ENCODE results near the gene CACNB3. TPM values are rescaled to one million over a fixed set of nuclear protein-coding genes. Genes with fewer than 3 reads are reported as not detected.

The CACNB3 gene
- total RNA-seq, 1 donor from 2014 or later = 40.5 TPM

DNA sequence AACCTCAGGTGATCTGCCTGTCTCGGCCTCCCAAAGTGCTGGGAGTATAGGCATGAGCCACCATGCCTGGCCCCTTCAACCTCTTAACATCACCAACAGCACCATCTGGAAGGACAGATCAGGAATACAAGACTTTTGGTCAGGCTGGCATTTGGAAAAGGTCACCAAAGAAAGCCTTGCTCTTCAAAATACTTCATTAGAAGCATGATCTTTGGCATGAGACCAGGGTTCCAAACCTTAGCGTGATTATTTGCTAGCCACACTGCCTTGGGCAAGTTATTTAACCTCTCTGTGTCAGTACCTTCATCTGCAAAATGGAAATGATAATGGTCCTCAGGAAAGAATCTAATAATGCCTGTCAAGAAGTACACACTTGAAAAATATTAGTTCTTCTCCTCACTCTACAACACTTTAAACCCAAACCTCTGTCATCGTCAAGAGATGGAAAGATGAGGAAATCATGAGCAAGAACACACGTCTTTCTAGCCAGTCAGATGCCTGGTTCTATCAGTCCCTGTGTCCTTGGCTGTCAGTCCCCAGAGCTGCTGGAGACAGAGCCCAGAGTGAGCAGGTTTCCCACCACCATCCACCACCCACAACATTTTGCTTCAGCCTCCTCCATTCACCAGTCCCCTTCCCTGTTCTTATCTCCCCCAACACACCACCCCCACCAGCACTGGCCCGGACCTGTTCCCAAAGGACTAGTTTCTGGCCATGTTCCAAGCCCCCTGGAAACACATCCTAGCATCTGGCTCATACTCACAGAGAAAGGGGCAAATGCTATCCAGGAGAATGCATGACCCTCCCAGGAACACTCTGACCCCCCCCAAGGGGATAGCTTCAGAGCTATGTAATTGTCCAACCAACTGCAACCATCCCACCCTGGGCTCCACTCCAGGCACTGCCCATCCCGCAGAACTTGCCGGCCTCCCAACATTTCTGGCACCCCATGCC, 31.4 kb upstream of the CACNB3 start:
- Histone ChIP-seq H2AFZ (ENCODE audit: low read depth, low read length) (no peak overlapping the region), H3K27ac (ENCODE audit: low read depth, low read length) (no peak overlapping the region), H3K9ac (ENCODE audit: low read length) (peak overlapping the region; percentile 86), H3K36me3 (ENCODE audit: insufficient read depth, low read length) (no peaks in the 10 kb centered on the region), H3K79me2 (ENCODE audit: insufficient read depth, low read length) (peaks cover 62% of the 10 kb centered on the region), H4K20me1 (ENCODE audit: insufficient read depth, low read length) (peaks cover 42% of the 10 kb centered on the region), H3K4me3 (ENCODE audit: insufficient read depth, low read depth, low read length) (peak overlapping the region; percentile 69), H3K4me1 (ENCODE audit: insufficient read depth, low read length) (peaks cover 13% of the 10 kb centered on the region), H3K27me3 (ENCODE audit: insufficient read depth, low read length) (no peaks in the 10 kb centered on the region), H3K4me2 (ENCODE audit: low read length) (peak overlapping the region; percentile 91), H3K9me3 (ENCODE audit: insufficient read depth, low read depth, low read length) (no peaks in the 10 kb centered on the region)
- peak overlapping the region; percentile 94 for H3K4me3 Mint-ChIP-seq (ENCODE audit: unreplicated experiment)
- no peaks in the 10 kb centered on the region for H3K27me3 Mint-ChIP-seq (ENCODE audit: low read depth, unreplicated experiment)
- TF ChIP-seq EZH2 (IDR thresholded peaks at IDR 0.05; ENCODE audit: insufficient read depth, low read length) = no peak
- TF ChIP-seq, protein P1, sequence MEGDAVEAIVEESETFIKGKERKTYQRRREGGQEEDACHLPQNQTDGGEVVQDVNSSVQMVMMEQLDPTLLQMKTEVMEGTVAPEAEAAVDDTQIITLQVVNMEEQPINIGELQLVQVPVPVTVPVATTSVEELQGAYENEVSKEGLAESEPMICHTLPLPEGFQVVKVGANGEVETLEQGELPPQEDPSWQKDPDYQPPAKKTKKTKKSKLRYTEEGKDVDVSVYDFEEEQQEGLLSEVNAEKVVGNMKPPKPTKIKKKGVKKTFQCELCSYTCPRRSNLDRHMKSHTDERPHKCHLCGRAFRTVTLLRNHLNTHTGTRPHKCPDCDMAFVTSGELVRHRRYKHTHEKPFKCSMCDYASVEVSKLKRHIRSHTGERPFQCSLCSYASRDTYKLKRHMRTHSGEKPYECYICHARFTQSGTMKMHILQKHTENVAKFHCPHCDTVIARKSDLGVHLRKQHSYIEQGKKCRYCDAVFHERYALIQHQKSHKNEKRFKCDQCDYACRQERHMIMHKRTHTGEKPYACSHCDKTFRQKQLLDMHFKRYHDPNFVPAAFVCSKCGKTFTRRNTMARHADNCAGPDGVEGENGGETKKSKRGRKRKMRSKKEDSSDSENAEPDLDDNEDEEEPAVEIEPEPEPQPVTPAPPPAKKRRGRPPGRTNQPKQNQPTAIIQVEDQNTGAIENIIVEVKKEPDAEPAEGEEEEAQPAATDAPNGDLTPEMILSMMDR (IDR thresholded peaks at IDR 0.05; ENCODE audit: insufficient read depth, low read depth, low read length) = no peak
- peaks cover 8% of the 10 kb centered on the region for H3K4me1 Mint-ChIP-seq (ENCODE audit: low read depth, unreplicated experiment)
- no peaks in the 10 kb centered on the region for H3K9me3 Mint-ChIP-seq (ENCODE audit: unreplicated experiment)
- FAIRE-seq = no peak
- no peak overlapping the region for H3K27ac Mint-ChIP-seq (ENCODE audit: unreplicated experiment)
- H3K36me3 Mint-ChIP-seq (ENCODE audit: low read depth, unreplicated experiment) = peaks cover 3% of the 10 kb centered on the region
- no peak for DNase-seq (ENCODE audit: low read depth)

DNA sequence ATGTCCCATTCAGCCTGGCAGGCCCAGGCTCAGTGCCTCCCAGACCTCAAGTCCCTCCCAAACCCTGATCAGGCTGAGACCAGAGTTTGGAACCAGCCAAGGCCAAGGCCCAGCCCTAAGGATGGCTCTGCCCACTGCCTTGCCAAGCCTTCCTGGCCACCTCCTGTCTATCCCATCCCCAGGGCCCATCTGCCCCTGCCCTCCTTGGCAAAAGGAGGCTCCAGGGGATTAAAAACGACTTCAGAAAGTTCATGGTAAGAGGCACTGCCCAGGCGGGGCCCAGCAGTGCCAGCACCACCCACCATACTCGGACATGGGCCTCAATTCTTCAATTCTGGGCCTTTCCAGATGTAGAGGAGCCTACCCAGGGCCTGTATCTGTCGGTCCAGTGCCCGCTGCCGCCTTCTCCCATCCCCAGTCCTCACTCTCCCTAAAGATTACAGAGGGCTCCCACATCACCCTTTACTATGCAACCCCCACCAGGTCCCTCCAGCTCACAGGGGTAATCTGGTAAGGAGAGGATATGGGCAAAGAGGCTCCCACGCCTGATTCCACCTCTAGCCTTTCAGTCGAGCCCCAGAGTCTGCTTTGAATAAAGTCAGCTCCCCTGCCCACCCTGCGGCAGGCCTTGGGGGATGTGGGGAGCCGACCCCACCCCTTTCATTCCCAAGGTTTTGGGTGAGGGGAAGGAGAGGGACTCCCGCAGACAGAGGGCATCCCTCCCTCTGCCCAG, 30.3 kb upstream of the CACNB3 start:
- FAIRE-seq (no peak), DNase-seq (ENCODE audit: low read depth) (no peak)
- Mint-ChIP-seq H3K27ac (ENCODE audit: unreplicated experiment) (peak overlapping the region; percentile 41), H3K36me3 (ENCODE audit: low read depth, unreplicated experiment) (no peaks in the 10 kb centered on the region), H3K4me1 (ENCODE audit: low read depth, unreplicated experiment) (peaks cover 8% of the 10 kb centered on the region), H3K4me3 (ENCODE audit: unreplicated experiment) (peak overlapping the region; percentile 94), H3K27me3 (ENCODE audit: low read depth, unreplicated experiment) (no peaks in the 10 kb centered on the region), H3K9me3 (ENCODE audit: unreplicated experiment) (no peaks in the 10 kb centered on the region)
- Histone ChIP-seq H4K20me1 (ENCODE audit: insufficient read depth, low read length) (peaks cover 41% of the 10 kb centered on the region), H3K9me3 (ENCODE audit: insufficient read depth, low read depth, low read length) (no peaks in the 10 kb centered on the region), H3K9ac (ENCODE audit: low read length) (peak overlapping the region; percentile 86), H2AFZ (ENCODE audit: low read depth, low read length) (peak overlapping the region; percentile 83), H3K36me3 (ENCODE audit: insufficient read depth, low read length) (no peaks in the 10 kb centered on the region), H3K27ac (ENCODE audit: low read depth, low read length) (peak overlapping the region; percentile 38), H3K4me3 (ENCODE audit: insufficient read depth, low read depth, low read length) (peak overlapping the region; percentile 69), H3K4me2 (ENCODE audit: low read length) (peak overlapping the region; percentile 91), H3K79me2 (ENCODE audit: insufficient read depth, low read length) (peaks cover 52% of the 10 kb centered on the region), H3K4me1 (ENCODE audit: insufficient read depth, low read length) (peaks cover 13% of the 10 kb centered on the region), H3K27me3 (ENCODE audit: insufficient read depth, low read length) (no peaks in the 10 kb centered on the region)
- no peak for TF ChIP-seq EZH2 (IDR thresholded peaks at IDR 0.05; ENCODE audit: insufficient read depth, low read length)
- TF ChIP-seq, protein P1 (IDR thresholded peaks at IDR 0.05; ENCODE audit: insufficient read depth, low read depth, low read length) = no peak

Data from astrocyte (in vitro differentiated cells and primary cell).